Fibroblast of lung (primary cell): ENCODE results near the gene KIAA0232.

ENCODE experiments used
- EZH2 ChIP-seq: IDR thresholded peaks from 2 replicates; pipeline ENCODE4 v1.5.1; 2012; ENCODE audit warnings: low read length, control low read depth, mild to moderate bottlenecking; ENCODE audit errors: missing control alignments
- TF ChIP-seq, protein P1 (sequence below), 2 donors: IDR thresholded peaks in 1 of 2; conservative IDR thresholded peaks in 1 of 2; 1 replicate in 1 of 2; 2 replicates in 1 of 2; pipeline ENCODE4 v1.5.1; 2011 to 2012; ENCODE audit warnings: low read length in 2 of 2, control low read depth in 1 of 2, inconsistent platforms in 1 of 2, low read depth in 1 of 2, mild to moderate bottlenecking in 1 of 2

DNA sequence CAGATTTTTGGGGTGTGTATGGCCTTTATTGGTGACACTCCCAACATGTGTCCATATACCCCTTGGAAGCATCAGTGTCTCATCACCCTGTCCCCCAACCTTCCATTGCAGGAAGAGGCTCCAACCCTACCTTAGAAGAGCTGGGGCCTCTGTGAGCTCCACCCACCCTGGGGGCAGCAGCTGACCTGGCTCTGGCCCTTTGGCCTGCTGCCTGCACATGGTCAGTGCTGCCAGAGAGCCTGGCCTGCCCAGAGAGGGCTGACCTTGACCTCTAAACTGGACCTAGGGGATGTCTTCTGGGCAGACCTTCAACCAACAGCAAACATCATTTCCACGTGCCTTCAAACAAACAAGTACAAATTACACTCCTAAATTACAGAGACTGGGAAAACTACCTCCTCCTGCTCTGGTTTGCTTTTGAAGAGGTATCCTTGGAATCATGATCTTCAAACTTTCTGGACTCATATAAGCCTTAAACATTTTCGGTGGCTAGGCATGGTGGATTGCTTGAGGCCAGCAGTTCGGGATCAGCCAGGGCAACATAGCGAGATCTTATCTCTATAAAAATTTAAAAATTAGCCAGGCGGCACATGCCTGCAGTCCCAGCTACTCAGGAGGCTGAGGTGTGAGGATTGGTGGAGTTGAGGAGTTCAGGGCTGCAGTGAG is 27.3 kb upstream of the KIAA0232 start:
- TF ChIP-seq, protein P1, sequence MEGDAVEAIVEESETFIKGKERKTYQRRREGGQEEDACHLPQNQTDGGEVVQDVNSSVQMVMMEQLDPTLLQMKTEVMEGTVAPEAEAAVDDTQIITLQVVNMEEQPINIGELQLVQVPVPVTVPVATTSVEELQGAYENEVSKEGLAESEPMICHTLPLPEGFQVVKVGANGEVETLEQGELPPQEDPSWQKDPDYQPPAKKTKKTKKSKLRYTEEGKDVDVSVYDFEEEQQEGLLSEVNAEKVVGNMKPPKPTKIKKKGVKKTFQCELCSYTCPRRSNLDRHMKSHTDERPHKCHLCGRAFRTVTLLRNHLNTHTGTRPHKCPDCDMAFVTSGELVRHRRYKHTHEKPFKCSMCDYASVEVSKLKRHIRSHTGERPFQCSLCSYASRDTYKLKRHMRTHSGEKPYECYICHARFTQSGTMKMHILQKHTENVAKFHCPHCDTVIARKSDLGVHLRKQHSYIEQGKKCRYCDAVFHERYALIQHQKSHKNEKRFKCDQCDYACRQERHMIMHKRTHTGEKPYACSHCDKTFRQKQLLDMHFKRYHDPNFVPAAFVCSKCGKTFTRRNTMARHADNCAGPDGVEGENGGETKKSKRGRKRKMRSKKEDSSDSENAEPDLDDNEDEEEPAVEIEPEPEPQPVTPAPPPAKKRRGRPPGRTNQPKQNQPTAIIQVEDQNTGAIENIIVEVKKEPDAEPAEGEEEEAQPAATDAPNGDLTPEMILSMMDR (conservative IDR thresholded peaks at IDR 0.05 in 1 of 2, IDR thresholded peaks at IDR 0.05 in 1 of 2; ENCODE audit: low read depth in 1 of 2, low read length in 2 of 2), result no peak
- TF ChIP-seq EZH2, result no peak
